Midbrain (tissue), 1 donor: Measurements from ENCODE around the gene SNX8.
A peak's percentile ranks its signal among the peaks of the same experiment; 100 is the strongest.

ENCODE experiments used
- DNase-seq: peaks from one replicate; lab custom pipeline; 2025; lab: John Stamatoyannopoulos, UW

The SNX8 gene

GRCh38 chr7:2202901-2203765, 111.1 kb downstream of the SNX8 start:
- no peak for DNase-seq

GRCh38 chr7:2202361-2202761, 111.9 kb downstream of the SNX8 start:
- DNase-seq: peak; percentile 23
